Suprapubic skin (tissue), 4 donors: ENCODE measurements around the gene ZNF98. TPM values are rescaled to one million over a fixed set of nuclear protein-coding genes. Genes with fewer than 3 reads are reported as not detected.

Source experiments
- DNase-seq, 2 donors: peaks; one replicate each; pipeline ENCODE4 v3.0.0-alpha.2; 2019; ENCODE audit warnings: low spot score in 2 of 2
- H3K27ac ChIP-seq: fragments of 200-600 bp; sonication (generic); one replicate; pipeline ENCODE4 v1.5.1; 2019
- H3K27me3 ChIP-seq: fragments of 200-600 bp; sonication (generic); one replicate; pipeline ENCODE4 v1.5.1; 2019
- H3K36me3 ChIP-seq: fragments of 200-600 bp; sonication (generic); one replicate; pipeline ENCODE4 v1.5.1; 2019
- H3K4me1 ChIP-seq: fragments of 200-600 bp; sonication (generic); one replicate; pipeline ENCODE4 v1.5.1; 2019
- H3K4me3 ChIP-seq: fragments of 200-600 bp; sonication (generic); one replicate; pipeline ENCODE4 v1.5.1; 2019; ENCODE audit warnings: mild to moderate bottlenecking
- H3K9me3 ChIP-seq: fragments of 200-600 bp; sonication (generic); one replicate; pipeline ENCODE4 v1.5.1; 2019
- CTCF ChIP-seq, 2 donors: fragments of 200-600 bp in 1 of 2; fragments of 450-650 bp in 1 of 2; sonication (generic) in 1 of 2; IDR thresholded peaks; one replicate each; pipeline ENCODE4 v1.5.1; 2016 to 2019; ENCODE audit warnings: antibody characterized with exemption in 2 of 2, mild to moderate bottlenecking in 1 of 2, moderate library complexity in 1 of 2
- EP300 ChIP-seq: sonication (generic); formaldehyde crosslinking; IDR thresholded peaks from one replicate; pipeline ENCODE4 v1.6.1; 2017; ENCODE audit warnings: antibody characterized with exemption
- POLR2A ChIP-seq, 2 donors: fragments of 450-650 bp; IDR thresholded peaks; one replicate each; pipeline ENCODE4 v1.6.1; 2017; ENCODE audit warnings: antibody characterized with exemption in 2 of 2, mild to moderate bottlenecking in 2 of 2, moderate library complexity in 2 of 2
- POLR2AphosphoS5 ChIP-seq, 3 donors: sonication (generic); formaldehyde crosslinking; IDR thresholded peaks; one replicate each; pipeline ENCODE4 v1.6.1; 2017; ENCODE audit warnings: antibody characterized with exemption in 3 of 3
- WGBS: methylation state at CpG from one replicate; pipeline ENCODE4 v1.1.5; 2018; 5-methylcytosine and 5-hydroxymethylcytosine counted together
- total RNA-seq, 4 donors: library from RNA; depleted of rRNA; stranded (reverse); fragments of >200 nt; gene quantifications; one replicate each; pipeline ENCODE4 v1.1.0, GENCODE V29; 2016

The ZNF98 gene
- total RNA-seq, 4 donors from 2014 or later: 1.9 to 4.5 (median 1.9) TPM; not detected in 1

DNA sequence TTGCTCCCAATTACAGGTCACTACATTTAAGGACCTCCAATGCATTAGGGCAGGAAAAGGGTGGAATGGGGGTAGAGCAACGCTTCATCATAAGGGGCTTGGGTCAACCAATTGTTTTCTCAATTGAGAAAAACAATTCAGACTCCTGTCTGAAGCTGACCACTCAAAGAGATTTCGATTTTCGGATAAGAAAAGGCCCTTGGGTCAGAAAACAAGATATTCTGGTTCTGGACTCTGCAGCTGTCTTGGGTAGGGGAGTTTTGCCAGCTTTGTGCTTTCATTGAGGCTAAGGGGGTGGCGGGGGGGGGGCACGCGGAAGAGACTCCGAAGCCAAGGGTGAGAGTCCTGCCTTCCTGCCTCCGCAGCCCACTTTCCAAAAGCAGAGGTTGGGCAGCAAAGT lies 4.8 kb upstream of the ZNF98 start:
- WGBS: 42% methylated on average over 8 of the region's 8 CpGs
- H3K9me3 ChIP-seq: peaks cover 9% of the 10 kb centered on the region

DNA sequence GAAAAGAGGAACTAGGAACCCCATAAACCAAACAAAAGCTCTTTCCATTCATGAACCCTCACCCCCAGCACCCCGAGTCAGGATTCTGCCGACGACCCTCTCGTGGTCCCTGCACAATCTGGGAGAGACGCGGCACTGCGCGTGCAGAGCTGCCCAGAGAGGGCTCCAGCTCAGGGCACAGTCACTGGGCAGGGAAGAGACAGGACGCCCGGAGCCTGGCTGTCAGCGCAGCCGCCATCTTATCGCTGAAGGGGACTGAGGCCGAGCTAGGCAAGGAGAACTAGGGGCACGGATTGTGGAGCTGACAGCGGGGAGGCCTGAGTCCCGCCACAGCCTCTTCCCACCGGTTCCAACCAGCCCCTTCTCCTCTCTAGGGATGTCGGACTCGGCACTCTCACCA lies 349 bp downstream of the ZNF98 start:
- peaks cover 11% of the 10 kb centered on the region for H3K9me3 ChIP-seq
- H3K4me3 ChIP-seq: peak overlapping the region; percentile 30

More for the DNA sequence above, 4.8 kb upstream of the ZNF98 start:
- DNase-seq: no peak
- Histone ChIP-seq H3K36me3 (no peaks in the 10 kb centered on the region), H3K27ac (no peak overlapping the region), H3K4me3 (no peak overlapping the region), H3K4me1 (no peaks in the 10 kb centered on the region), H3K27me3 (peaks cover 10% of the 10 kb centered on the region)
- no peak for TF ChIP-seq POLR2A (IDR thresholded peaks at IDR 0.05)
- no peak for TF ChIP-seq CTCF (IDR thresholded peaks at IDR 0.05)
- no peak for TF ChIP-seq POLR2AphosphoS5 (IDR thresholded peaks at IDR 0.05)
- TF ChIP-seq EP300: no peak

GRCh38 chr19:22354665-22355064 lies 67.5 kb downstream of the ZNF98 start:
- no peak for TF ChIP-seq POLR2A (IDR thresholded peaks at IDR 0.05)
- TF ChIP-seq CTCF (IDR thresholded peaks at IDR 0.05): no peak
- TF ChIP-seq POLR2AphosphoS5 (IDR thresholded peaks at IDR 0.05): no peak
- TF ChIP-seq EP300: no peak
- WGBS: 57% methylated on average over 2 of the region's 2 CpGs
- no peak overlapping the region for H3K4me3 ChIP-seq
- DNase-seq: no peak
- peaks cover 8% of the 10 kb centered on the region for H3K9me3 ChIP-seq
- no peak overlapping the region for H3K27ac ChIP-seq
- H3K4me1 ChIP-seq: no peaks in the 10 kb centered on the region
- no peaks in the 10 kb centered on the region for H3K36me3 ChIP-seq
- no peaks in the 10 kb centered on the region for H3K27me3 ChIP-seq

More for the DNA sequence above, 349 bp downstream of the ZNF98 start:
- Histone ChIP-seq H3K36me3 (no peaks in the 10 kb centered on the region), H3K27me3 (no peaks in the 10 kb centered on the region), H3K4me1 (no peaks in the 10 kb centered on the region), H3K27ac (no peak overlapping the region)
- TF ChIP-seq POLR2A (IDR thresholded peaks at IDR 0.05): no peak
- TF ChIP-seq EP300: no peak
- no peak for TF ChIP-seq POLR2AphosphoS5 (IDR thresholded peaks at IDR 0.05)
- no peak for TF ChIP-seq CTCF (IDR thresholded peaks at IDR 0.05)
- 7% methylated on average over 14 of the region's 20 CpGs for WGBS
- DNase-seq: no peak

Other genes with a start within 250 kb of the ZNF98 start
- gene ZNF676, start 225.4 kb downstream of the ZNF98 start, total RNA-seq: under 1 TPM in 3 of 4 donors, not detected in 1; 0.25 to 0.72 (median 0.60) TPM
- not detected for gene ZNF729, start 135.9 kb downstream of the ZNF98 start, total RNA-seq
- gene ZNF492, start 212.0 kb upstream of the ZNF98 start, total RNA-seq: 1 to 10 TPM in 1 of 4 donors, under 1 TPM in 3; 0.60 to 1.0 (median 0.76) TPM